HG02943 (cell line): ENCODE measurements around the gene SLC38A2.
"Not testable (repeated sequence)": the region's sequence is repeated elsewhere in the genome, so short reads cannot be mapped to it uniquely, and the experiment has no call there.

Experiments used
- ATAC-seq: cut with Tn5 transposase; IDR thresholded peaks from one replicate; pipeline ENCODE4 v1.9.1; 2021; ENCODE audit warnings: mild to moderate bottlenecking, low read depth, moderate library complexity; ENCODE audit not compliant: unreplicated experiment

SLC38A2 gene

DNA sequence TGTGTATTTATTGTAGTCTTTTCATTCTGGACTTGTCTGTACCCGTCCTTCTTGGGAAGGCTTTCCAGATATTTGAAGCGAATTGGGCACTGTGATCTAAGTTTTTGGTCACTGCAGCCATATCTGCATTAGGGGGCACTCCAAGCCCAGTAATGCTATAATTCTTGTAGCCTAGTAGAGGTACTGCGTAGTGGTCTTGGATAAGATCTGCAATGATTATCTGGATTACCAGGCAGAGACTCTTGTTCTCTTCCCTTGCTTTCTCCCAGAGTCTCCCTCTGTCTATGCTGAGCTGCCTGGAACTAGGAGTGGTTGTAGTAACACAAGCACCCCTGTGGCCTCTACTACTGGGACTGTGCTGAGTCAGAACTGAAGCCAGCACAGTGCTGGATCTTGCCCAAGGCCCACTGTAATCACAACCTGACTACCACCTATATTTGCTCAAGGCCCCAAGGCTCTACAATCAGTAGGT is 30.0 kb downstream of the SLC38A2 start:
- ATAC-seq: no peak

DNA sequence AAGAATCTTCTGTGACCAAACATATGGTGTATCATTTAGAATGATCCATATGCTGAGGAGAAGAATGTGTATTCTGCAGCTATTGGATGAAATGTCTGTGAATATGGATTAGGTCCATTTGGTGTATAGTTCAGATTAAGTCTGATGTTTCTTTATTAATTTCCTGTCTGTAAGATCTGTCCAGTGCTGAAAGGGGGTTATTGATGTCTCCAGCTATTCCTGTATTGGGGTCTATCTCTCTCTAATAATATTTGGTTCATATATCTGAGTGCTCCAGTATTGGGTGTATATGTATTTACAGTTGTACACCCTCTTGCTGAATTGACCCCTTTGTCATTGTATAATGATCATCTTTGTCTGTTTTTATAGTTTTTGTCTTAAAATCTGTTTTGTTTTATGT is 33.5 kb downstream of the SLC38A2 start:
- ATAC-seq: no peak

DNA sequence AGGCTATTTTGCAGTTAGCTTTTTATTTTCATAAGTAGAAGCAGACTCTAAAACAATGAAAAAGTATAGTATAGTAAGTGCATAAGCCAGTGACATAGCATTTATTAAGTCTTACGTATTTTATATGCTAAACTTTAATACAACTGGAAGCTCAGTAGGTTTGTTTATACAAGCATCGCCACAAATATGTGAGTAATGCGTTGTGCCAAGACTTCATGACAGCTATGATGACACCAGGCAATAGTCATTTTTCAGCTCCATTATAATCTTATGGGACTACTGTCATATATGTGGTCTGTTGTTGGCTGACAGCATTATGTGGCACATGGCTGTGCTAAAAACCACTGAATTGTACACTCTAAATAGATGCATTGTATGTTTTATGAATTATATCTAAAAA is 40.3 kb downstream of the SLC38A2 start:
- ATAC-seq: no peak

DNA sequence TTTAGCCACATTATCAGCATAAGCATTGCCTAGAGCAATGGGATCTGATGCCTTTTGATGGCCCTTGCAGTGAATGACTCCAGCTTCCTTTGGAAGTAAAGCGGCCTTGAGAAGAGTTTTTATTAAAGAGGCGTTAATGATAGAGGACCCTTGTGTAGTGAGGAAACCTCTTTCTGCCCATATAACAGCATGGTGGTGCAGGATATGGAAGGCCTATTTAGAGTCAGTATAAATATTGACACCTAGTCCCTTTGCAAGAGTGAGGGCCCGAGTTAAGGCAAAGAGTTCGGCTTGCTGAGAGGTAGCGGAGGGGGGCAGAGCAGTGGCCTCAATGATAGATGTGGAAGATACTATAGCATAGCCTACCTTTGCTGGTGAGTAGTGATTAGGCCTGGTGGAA is 47.5 kb downstream of the SLC38A2 start:
- not testable (repeated sequence) for ATAC-seq

DNA sequence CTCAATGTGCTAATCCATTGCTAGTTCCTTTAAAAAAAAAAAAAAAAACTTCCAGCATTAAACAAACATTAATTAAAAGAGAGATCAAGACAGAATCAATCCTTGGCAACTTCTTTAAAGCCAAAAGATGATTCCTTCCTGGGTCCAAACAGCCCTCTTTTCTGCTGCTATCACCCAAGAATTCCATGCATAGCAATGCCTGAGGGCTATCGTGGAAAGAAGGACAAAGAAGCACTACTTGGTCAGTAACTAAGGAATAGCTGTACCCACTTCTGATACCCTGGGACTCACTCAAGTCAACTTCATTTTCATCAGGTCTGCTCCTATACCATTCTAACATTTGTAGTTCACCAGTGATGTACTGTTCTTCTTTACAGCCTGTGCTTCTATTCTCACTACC is 51.8 kb downstream of the SLC38A2 start:
- ATAC-seq: no peak

DNA sequence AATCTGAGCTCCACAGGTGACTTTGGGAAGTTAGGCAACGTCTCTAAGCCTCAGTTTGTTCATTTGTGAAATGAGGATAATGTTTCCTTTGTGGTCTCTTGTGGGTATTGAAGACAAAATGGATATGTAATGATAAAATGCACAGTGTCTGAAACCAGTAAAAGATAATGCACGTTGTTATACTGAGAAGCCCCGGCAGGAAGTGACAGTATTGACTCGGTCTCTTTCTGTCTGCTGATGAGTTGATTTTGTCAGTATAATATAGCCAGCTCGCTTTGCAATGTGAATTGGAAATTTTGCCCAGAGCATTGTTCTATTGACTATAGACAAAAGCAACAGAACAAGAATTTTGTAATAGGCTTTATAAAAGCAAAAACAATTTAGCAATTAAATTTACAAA is 54.5 kb downstream of the SLC38A2 start:
- no peak for ATAC-seq
